Mesenchymal stem cell (in vitro differentiated cells and primary cell): ENCODE results near the gene AKAP9.

Source experiments
- DNase-seq: peaks from one replicate; pipeline ENCODE4 v3.0.0-alpha.2; 2013
- H2AFZ ChIP-seq: one replicate; pipeline ENCODE4 v1.6.1; 2013; ENCODE audit warnings: low read depth, mild to moderate bottlenecking, control low read depth, inconsistent platforms, low read length, moderate library complexity
- H2AK5ac ChIP-seq: 2 replicates; pipeline ENCODE4 v1.6.1; 2013; ENCODE audit warnings: low read length, moderate library complexity, mild to moderate bottlenecking, inconsistent platforms; ENCODE audit not compliant: severe bottlenecking
- H2BK120ac ChIP-seq: one replicate; pipeline ENCODE4 v1.6.1; 2013; ENCODE audit warnings: low read depth, mild to moderate bottlenecking, inconsistent platforms, low read length, moderate library complexity
- H2BK12ac ChIP-seq, 2 experiments: one replicate each; pipeline ENCODE4 v1.6.1; 2013; ENCODE audit warnings: inconsistent platforms in 2 of 2, low read length in 2 of 2, mild to moderate bottlenecking in 2 of 2, moderate library complexity in 2 of 2, control low read depth in 1 of 2
- H2BK15ac ChIP-seq: one replicate; pipeline ENCODE4 v1.6.1; 2013; ENCODE audit warnings: mild to moderate bottlenecking, low read depth, inconsistent platforms; ENCODE audit not compliant: poor library complexity, severe bottlenecking
- H2BK5ac ChIP-seq: 2 replicates; pipeline ENCODE4 v1.6.1; 2013; ENCODE audit warnings: low read depth, mild to moderate bottlenecking, low read length, control low read depth, inconsistent platforms; ENCODE audit not compliant: poor library complexity, severe bottlenecking
- H3K14ac ChIP-seq, 2 experiments: one replicate each; pipeline ENCODE4 v1.6.1; 2013; ENCODE audit warnings: inconsistent platforms in 2 of 2, low read length in 2 of 2, control low read depth in 1 of 2, mild to moderate bottlenecking in 1 of 2, moderate library complexity in 1 of 2
- H3K18ac ChIP-seq, 2 experiments: one replicate each; pipeline ENCODE4 v1.6.1; 2013; ENCODE audit warnings: inconsistent platforms in 2 of 2, low read length in 2 of 2, control low read depth in 1 of 2, low read depth in 1 of 2, mild to moderate bottlenecking in 1 of 2
- H3K23ac ChIP-seq, 2 experiments: one replicate each; pipeline ENCODE4 v1.6.1; 2013; ENCODE audit warnings: inconsistent platforms in 2 of 2, low read length in 2 of 2, mild to moderate bottlenecking in 2 of 2, moderate library complexity in 2 of 2, control low read depth in 1 of 2
- H3K27ac ChIP-seq: 2 replicates; pipeline ENCODE4 v1.5.1; 2013; ENCODE audit warnings: mild to moderate bottlenecking, moderate library complexity, low read length, control low read depth, inconsistent platforms; ENCODE audit not compliant: poor library complexity, severe bottlenecking
- H3K27me3 ChIP-seq, 2 experiments: 2 replicates each; pipeline versions ENCODE4 v1.6.1 to v1.7.0; 2013; ENCODE audit warnings: low read length in 2 of 2, mild to moderate bottlenecking in 2 of 2, moderate library complexity in 2 of 2, control low read depth in 1 of 2, inconsistent platforms in 1 of 2; ENCODE audit not compliant: control insufficient read depth in 1 of 2, insufficient read depth in 1 of 2
- H3K36me3 ChIP-seq, 2 experiments: 2 replicates each; pipeline versions ENCODE4 v1.6.1 to v1.7.0; 2013; ENCODE audit warnings: low read length in 2 of 2, control low read depth in 1 of 2, inconsistent platforms in 1 of 2, low read depth in 1 of 2, mild to moderate bottlenecking in 1 of 2; ENCODE audit not compliant: insufficient read depth in 2 of 2, control insufficient read depth in 1 of 2
- H3K4ac ChIP-seq, 2 experiments: one replicate each; pipeline ENCODE4 v1.6.1; 2013; ENCODE audit warnings: inconsistent platforms in 2 of 2, low read length in 2 of 2, mild to moderate bottlenecking in 2 of 2, moderate library complexity in 2 of 2, control low read depth in 1 of 2, low read depth in 1 of 2
- H3K4me1 ChIP-seq: 2 replicates; pipeline ENCODE4 v1.6.1; 2013; ENCODE audit warnings: low read depth, low read length, control low read depth; ENCODE audit not compliant: control insufficient read depth, insufficient read depth
- H3K4me2 ChIP-seq: 2 replicates; pipeline ENCODE4 v1.6.1; 2013; ENCODE audit warnings: low read length, mild to moderate bottlenecking, inconsistent platforms; ENCODE audit not compliant: poor library complexity, severe bottlenecking
- H3K4me3 ChIP-seq, 2 experiments: 2 replicates each; pipeline versions ENCODE4 v1.5.1 to v1.7.0; 2013; ENCODE audit warnings: low read length in 2 of 2, mild to moderate bottlenecking in 2 of 2, control low read depth in 1 of 2, low read depth in 1 of 2; ENCODE audit not compliant: insufficient read depth in 1 of 2
- H3K79me1 ChIP-seq: replicated peaks from 2 replicates; pipeline ENCODE4 v1.6.1; 2013; ENCODE audit warnings: mild to moderate bottlenecking, control low read depth, low read length, inconsistent platforms; ENCODE audit not compliant: poor library complexity, severe bottlenecking
- H3K9ac ChIP-seq: 2 replicates; pipeline ENCODE4 v1.7.0; 2013; ENCODE audit warnings: mild to moderate bottlenecking, low read length, moderate library complexity
- H3K9me3 ChIP-seq: 2 replicates; pipeline ENCODE4 v1.7.0; 2013; ENCODE audit warnings: mild to moderate bottlenecking, low read length; ENCODE audit not compliant: control insufficient read depth
- H4K8ac ChIP-seq: one replicate; pipeline ENCODE4 v1.6.1; 2013; ENCODE audit warnings: inconsistent platforms, mild to moderate bottlenecking, low read length, moderate library complexity
- H4K91ac ChIP-seq: one replicate; pipeline ENCODE4 v1.6.1; 2013; ENCODE audit warnings: mild to moderate bottlenecking, low read length, inconsistent platforms
- WGBS: methylation state at CpG from one replicate; pipeline ENCODE4 v1.1.7; 2013; ENCODE audit warnings: mixed read lengths; 5-methylcytosine and 5-hydroxymethylcytosine counted together

AKAP9 gene

GRCh38 chr7:91957823-91958222 lies 17.2 kb downstream of the AKAP9 start:
- Histone ChIP-seq H2BK5ac (no peak overlapping the region), H3K14ac (no peak overlapping the region), H3K18ac (no peak overlapping the region), H3K23ac (no peak overlapping the region), H3K4me3 (no peak overlapping the region), H4K91ac (no peak overlapping the region), H3K9me3 (no peaks in the 10 kb centered on the region), H3K27ac (no peak overlapping the region), H2BK12ac (no peak overlapping the region), H3K27me3 (no peaks in the 10 kb centered on the region), H3K4ac (no peak overlapping the region), H3K9ac (no peak overlapping the region), H4K8ac (no peak overlapping the region), H3K4me1 (no peaks in the 10 kb centered on the region), H3K36me3 (peaks cover 0 to 2% of the 10 kb centered on the region in 2 experiments), H2AK5ac (no peak overlapping the region), H3K79me1 (peaks cover 10% of the 10 kb centered on the region), H2AFZ (no peak overlapping the region), H2BK120ac (no peak overlapping the region), H3K4me2 (no peak overlapping the region), H2BK15ac (no peak overlapping the region)
- 90% methylated on average over 1 of the region's 1 CpG for WGBS
- no peak for DNase-seq

GRCh38 chr7:91959023-91959422 lies 18.4 kb downstream of the AKAP9 start:
- Histone ChIP-seq H3K36me3 (peaks cover 0 to 2% of the 10 kb centered on the region in 2 experiments), H3K9me3 (no peaks in the 10 kb centered on the region), H3K4ac (no peak overlapping the region), H4K91ac (no peak overlapping the region), H2BK12ac (no peak overlapping the region), H3K79me1 (peaks cover 10% of the 10 kb centered on the region), H3K14ac (no peak overlapping the region), H4K8ac (no peak overlapping the region), H3K27me3 (no peaks in the 10 kb centered on the region), H3K4me2 (no peak overlapping the region), H3K18ac (no peak overlapping the region), H2BK15ac (no peak overlapping the region), H2BK120ac (no peak overlapping the region), H3K4me3 (no peak overlapping the region), H3K27ac (no peak overlapping the region), H3K9ac (no peak overlapping the region), H3K4me1 (no peaks in the 10 kb centered on the region), H2AK5ac (no peak overlapping the region), H2BK5ac (no peak overlapping the region), H3K23ac (no peak overlapping the region), H2AFZ (no peak overlapping the region)
- WGBS = 77% methylated on average over 3 of the region's 5 CpGs
- DNase-seq = no peak

- Histone ChIP-seq H3K79me1 (peaks cover 9% of the 10 kb centered on the region), H3K9me3 (no peaks in the 10 kb centered on the region), H3K4me3 (no peak overlapping the region), H3K4me2 (no peak overlapping the region), H3K4me1 (no peaks in the 10 kb centered on the region), H3K27me3 (no peaks in the 10 kb centered on the region), H3K14ac (no peak overlapping the region), H4K8ac (no peak overlapping the region), H3K23ac (no peak overlapping the region), H3K27ac (no peak overlapping the region), H3K36me3 (no peaks in the 10 kb centered on the region), H2BK5ac (no peak overlapping the region), H2AFZ (no peak overlapping the region), H3K4ac (no peak overlapping the region), H2BK120ac (no peak overlapping the region), H3K18ac (no peak overlapping the region), H2AK5ac (no peak overlapping the region), H2BK12ac (no peak overlapping the region), H2BK15ac (no peak overlapping the region), H3K9ac (no peak overlapping the region), H4K91ac (no peak overlapping the region)
- WGBS = no CpG with 5 or more reads among the region's 2 CpGs
- DNase-seq = no peak
These were observed 21.2 kb downstream of the AKAP9 start for GRCh38 chr7:91961816-91962215.

- no peaks in the 10 kb centered on the region for H3K9me3 ChIP-seq
- no peak overlapping the region for H3K18ac ChIP-seq
- H3K4me1 ChIP-seq = no peaks in the 10 kb centered on the region
- no peak overlapping the region for H2BK120ac ChIP-seq
- H4K91ac ChIP-seq = no peak overlapping the region
- no peak overlapping the region for H2AFZ ChIP-seq
- H3K27ac ChIP-seq = no peak overlapping the region
- H2BK15ac ChIP-seq = no peak overlapping the region
- peaks cover 9% of the 10 kb centered on the region for H3K79me1 ChIP-seq
- H3K27me3 ChIP-seq = no peaks in the 10 kb centered on the region
- DNase-seq = no peak
- H3K23ac ChIP-seq = no peak overlapping the region
- no peak overlapping the region for H3K4ac ChIP-seq
- no peak overlapping the region for H2BK5ac ChIP-seq
- 90% methylated on average over 1 of the region's 3 CpGs for WGBS
- H3K4me3 ChIP-seq = no peak overlapping the region
- H3K4me2 ChIP-seq = no peak overlapping the region
- H3K36me3 ChIP-seq = no peaks in the 10 kb centered on the region
- H4K8ac ChIP-seq = no peak overlapping the region
- H2AK5ac ChIP-seq = no peak overlapping the region
- no peak overlapping the region for H3K14ac ChIP-seq
- H2BK12ac ChIP-seq = no peak overlapping the region
- no peak overlapping the region for H3K9ac ChIP-seq
These were observed 21.8 kb downstream of the AKAP9 start for GRCh38 chr7:91962419-91962818.
